K562 (cell line): ENCODE measurements around the gene RAB3C. TPM values are rescaled to one million over a fixed set of nuclear protein-coding genes. Genes with fewer than 3 reads are reported as not detected.

Experiments used
- ATAC-seq: fragments of 200-7000 bp; cut with Tn5 transposase; 3 replicates; pipeline ENCODE4 v1.9.1; 2020; ENCODE audit warnings: moderate library complexity
- BruUV-seq: library from RNA; stranded (reverse); fragments of 400-500 nt; replicated peaks from 2 replicates; lab custom pipeline; 2021; lab: Mats Ljungman, UMichigan
- CTCF ChIA-PET: fragments of 300-600 bp; formaldehyde crosslinking; extraction: SDS; loops from one replicate; lab custom pipeline; 2021; ENCODE audit warnings: low intra/inter-chr PET ratio; lab: Yijun Ruan, JAX
- POLR2A ChIA-PET: fragments of 300-600, 350-650 bp; sonication (Branson Sonifier 250); formaldehyde crosslinking; extraction: SDS; loops from one replicate; lab custom pipeline; 2021; ENCODE audit warnings: antibody characterized with exemption, inconsistent platforms; lab: Yijun Ruan, JAX
- DNase-seq, 4 experiments: peaks; one replicate each; pipeline versions ENCODE4 v3.0.0 to v3.0.0-alpha.2; 2011 to 2018; ENCODE audit warnings: low spot score in 3 of 4, mixed read lengths in 3 of 4; ENCODE audit errors: extremely low read depth in 1 of 4
- FAIRE-seq: peaks from 2 replicates; lab custom pipeline; 2011; peaks lifted over from hg19 to GRCh38; lab: Jason Lieb, UNC
- H2AFZ ChIP-seq: 2 replicates; pipeline ENCODE4 v1.6.0; 2011; ENCODE audit warnings: low read depth, low read length, control low read depth, inconsistent platforms
- H3K27ac ChIP-seq: fragments of 200-600 bp; 3 replicates; pipeline ENCODE4 v1.8.0; 2011; ENCODE audit warnings: low read depth, mild to moderate bottlenecking, control low read depth, inconsistent platforms, low read length, moderate library complexity, mixed read lengths; ENCODE audit errors: extremely low read depth
- H3K27me3 ChIP-seq, 2 experiments: fragments of 300-600 bp in 1 of 2; 2 replicates in 1 of 2; 3 replicates in 1 of 2; pipeline versions ENCODE4 v1.6.0 to v1.8.0; 2011; ENCODE audit warnings: inconsistent platforms in 2 of 2, low read length in 2 of 2, mild to moderate bottlenecking in 1 of 2, mixed read lengths in 1 of 2, moderate library complexity in 1 of 2; ENCODE audit not compliant: control insufficient read depth in 2 of 2, insufficient read depth in 2 of 2
- H3K36me3 ChIP-seq: fragments of 300-600 bp; 3 replicates; pipeline ENCODE4 v1.8.0; 2011; ENCODE audit warnings: mild to moderate bottlenecking, low read length, inconsistent platforms; ENCODE audit not compliant: control insufficient read depth, insufficient read depth
- H3K4me1 ChIP-seq, 2 experiments: fragments of 200-600 bp in 1 of 2; replicated peaks in 1 of 2; 2 replicates in 1 of 2; 3 replicates in 1 of 2; pipeline versions ENCODE4 v1.5.1 to v1.8.0; 2011; ENCODE audit warnings: inconsistent platforms in 2 of 2, low read length in 2 of 2, mild to moderate bottlenecking in 1 of 2, mixed read lengths in 1 of 2, moderate library complexity in 1 of 2; ENCODE audit not compliant: control insufficient read depth in 2 of 2, insufficient read depth in 2 of 2
- H3K4me2 ChIP-seq: 2 replicates; pipeline ENCODE4 v1.6.1; 2011; ENCODE audit warnings: low read length, control low read depth, inconsistent platforms, mixed read lengths; ENCODE audit not compliant: insufficient read depth
- H3K4me3 ChIP-seq: fragments of 200-600 bp; sonication (generic), shearing (Covaris generic); 2 replicates; pipeline ENCODE4 v1.5.1; 2016; ENCODE audit warnings: control low read depth, inconsistent platforms
- H3K79me2 ChIP-seq: fragments of 200-600 bp; 3 replicates; pipeline ENCODE4 v1.8.0; 2011; ENCODE audit warnings: low read length, inconsistent platforms; ENCODE audit not compliant: control insufficient read depth, insufficient read depth
- H3K9ac ChIP-seq, 2 experiments: 2 replicates each; pipeline versions ENCODE4 v1.6.0 to v1.6.1; 2011; ENCODE audit warnings: low read depth in 2 of 2, low read length in 2 of 2, control low read depth in 1 of 2, inconsistent platforms in 1 of 2, mild to moderate bottlenecking in 1 of 2, mixed read lengths in 1 of 2; ENCODE audit not compliant: insufficient read depth in 1 of 2
- H3K9me1 ChIP-seq: one replicate; pipeline ENCODE4 v1.6.0; 2011; ENCODE audit warnings: inconsistent platforms, mild to moderate bottlenecking, low read length, moderate library complexity; ENCODE audit not compliant: control insufficient read depth, insufficient read depth
- H3K9me3 ChIP-seq: replicated peaks from 2 replicates; pipeline ENCODE4 v1.5.1; 2011; ENCODE audit warnings: low read depth, low read length, inconsistent platforms; ENCODE audit not compliant: control insufficient read depth, insufficient read depth
- H4K20me1 ChIP-seq: replicated peaks from 2 replicates; pipeline ENCODE4 v1.6.1; 2011; ENCODE audit warnings: low read length, inconsistent platforms, mixed read lengths; ENCODE audit not compliant: control insufficient read depth, insufficient read depth
- NR2F6 ChIP-seq: fragments of 450-650 bp; formaldehyde crosslinking; IDR thresholded peaks from 2 replicates; pipeline ENCODE4 v1.4.0; 2020; ENCODE audit warnings: mild to moderate bottlenecking
- PHF20 ChIP-seq: fragments of 450-650 bp; IDR thresholded peaks from 2 replicates; pipeline ENCODE4 v1.6.1; 2018; ENCODE audit not compliant: partially characterized antibody
- PRPF4 ChIP-seq: fragments of 200-400 bp; formaldehyde crosslinking; IDR thresholded peaks from one replicate; pipeline ENCODE4 v1.6.1; 2017; ENCODE audit warnings: low read length, low read depth, mild to moderate bottlenecking; ENCODE audit not compliant: insufficient read depth, poor library complexity, severe bottlenecking
- SAFB ChIP-seq: fragments of 200-400 bp; formaldehyde crosslinking; IDR thresholded peaks from 2 replicates; pipeline ENCODE4 v1.6.1; 2017; ENCODE audit warnings: low read depth, low read length, borderline replicate concordance
- SLC30A9 ChIP-seq: fragments of 250-450 bp; sonication (Bioruptor Pico); IDR thresholded peaks from 2 replicates; pipeline ENCODE4 v1.8.0; 2022; ENCODE audit warnings: mild to moderate bottlenecking, moderate library complexity
- SPI1 ChIP-seq: IDR thresholded peaks from 2 replicates; pipeline ENCODE4 v1.6.1; 2011; ENCODE audit warnings: low read depth, low read length, control low read depth, borderline replicate concordance
- YY1 ChIP-seq, 3 experiments: IDR thresholded peaks; 2 replicates each; pipeline ENCODE4 v1.6.1; 2011; ENCODE audit warnings: low read length in 2 of 3, mild to moderate bottlenecking in 2 of 3, moderate library complexity in 2 of 3, borderline replicate concordance in 1 of 3, control low read depth in 1 of 3, low read depth in 1 of 3; ENCODE audit not compliant: insufficient read depth in 3 of 3, insufficient replicate concordance in 2 of 3, control insufficient read depth in 1 of 3, insufficient read length in 1 of 3; ENCODE audit errors: extremely low read depth in 1 of 3
- WGBS: fragments of 100-300 bp; shearing (Covaris generic); methylation state at CpG from one replicate; pipeline ENCODE4 v1.1.6; 2016; ENCODE audit warnings: low coverage, mixed read lengths; ENCODE audit not compliant: insufficient coverage; ENCODE audit errors: missing lambda C conversion rate; 5-methylcytosine and 5-hydroxymethylcytosine counted together
- in situ Hi-C: fragments of 300-500 bp; cut with MboI; formaldehyde crosslinking; loops from 4 replicates; pipeline ENCODE4 v1.15.0; 2018; ENCODE audit warnings: inconsistent platforms, mixed read lengths
- intact Hi-C: fragments of 100-400 bp; cut with micrococcal nuclease; formaldehyde crosslinking; loops from 2 replicates; pipeline ENCODE4 v1.14.2; 2022
- polyA plus RNA-seq, 8 experiments: library from polyadenylated mRNA; depleted of rRNA in 4 of 8; stranded (reverse) in 5 of 8; unstranded in 3 of 8; fragments of >200 nt; fragmentation: Nextera tagmentation in 2 of 8; fragmentation: Illumina TruSeq in 1 of 8; extraction: Ambion mirVana in 2 of 8; extraction: Trizol in 1 of 8; gene quantifications; 2 replicates each; pipeline versions ENCODE4 v1.2.1 to v1.2.3, GENCODE V29; 2011 to 2014; ENCODE audit warnings: inconsistent platforms in 1 of 8, missing spikeins in 1 of 8
- total RNA-seq, 7 experiments: library from RNA; depleted of rRNA in 6 of 7; stranded (reverse); fragments of >200 nt in 6 of 7; fragmentation: Illumina TruSeq in 2 of 7; extraction: Trizol in 2 of 7; gene quantifications; 2 replicates each; pipeline versions ENCODE4 v1.2.1 to v1.2.3, GENCODE V29; 2011 to 2021; ENCODE audit warnings: low replicate concordance in 1 of 7
- TF ChIP-seq, protein P1 (sequence below): fragments of 250-450 bp; sonication (Bioruptor Pico); IDR thresholded peaks from 2 replicates; pipeline ENCODE4 v1.5.0; 2022; ENCODE audit warnings: mild to moderate bottlenecking
- TF ChIP-seq, protein P2 (sequence below): fragments of 250-450 bp; sonication (Bioruptor Pico); IDR thresholded peaks from 2 replicates; pipeline ENCODE4 v1.8.0; 2021; ENCODE audit warnings: moderate library complexity, mild to moderate bottlenecking, inconsistent platforms
- TF ChIP-seq, protein P3 (sequence below): fragments of 450-650 bp; IDR thresholded peaks from 2 replicates; pipeline ENCODE4 v1.7.0; 2016; ENCODE audit warnings: borderline replicate concordance

The RAB3C gene
- total and polyA plus RNA-seq, 9 of the 15 experiments (the other 6 are each of a cell fraction or from before 2014, with no cell fraction given) = not detected

GRCh38 chr5:58718269-58718978 lies 135.5 kb downstream of the RAB3C start:
- H3K4me1 ChIP-seq = no peaks in the 10 kb centered on the region
- no peaks in the 10 kb centered on the region for H3K27me3 ChIP-seq
- no peak overlapping the region for H3K9ac ChIP-seq
- no peak overlapping the region for H3K4me2 ChIP-seq
- POLR2A ChIA-PET = no interaction called here
- ATAC-seq (no peak), DNase-seq (no peak), FAIRE-seq (no peak)
- no peaks in the 10 kb centered on the region for H3K36me3 ChIP-seq
- no peak overlapping the region for H2AFZ ChIP-seq
- BruUV-seq = no TSS peak
- no peaks in the 10 kb centered on the region for H4K20me1 ChIP-seq
- CTCF ChIA-PET = no interaction called here
- H3K79me2 ChIP-seq = no peaks in the 10 kb centered on the region
- no peak overlapping the region for H3K27ac ChIP-seq
- intact Hi-C loops (no loop called here), in situ Hi-C loops (no loop called here)
- WGBS = 0% methylated on average over 2 of the region's 2 CpGs
- no peak overlapping the region for H3K4me3 ChIP-seq
- no peaks in the 10 kb centered on the region for H3K9me1 ChIP-seq
- no peaks in the 10 kb centered on the region for H3K9me3 ChIP-seq
- TF ChIP-seq PRPF4 (no peak), SPI1 (no peak), SLC30A9 (CRISPR knock-in tag) (no peak), YY1 (IDR thresholded peaks at IDR 0.05; ENCODE audit: borderline replicate concordance in 1 of 3, control insufficient read depth in 1 of 3, extremely low read depth in 1 of 3, insufficient read depth in 3 of 3, insufficient read length in 1 of 3, insufficient replicate concordance in 2 of 3, low read depth in 1 of 3, low read length in 2 of 3) (no peak), PHF20 (no peak), NR2F6 (CRISPR knock-in tag) (no peak), SAFB (no peak)
- TF ChIP-seq, protein P1, sequence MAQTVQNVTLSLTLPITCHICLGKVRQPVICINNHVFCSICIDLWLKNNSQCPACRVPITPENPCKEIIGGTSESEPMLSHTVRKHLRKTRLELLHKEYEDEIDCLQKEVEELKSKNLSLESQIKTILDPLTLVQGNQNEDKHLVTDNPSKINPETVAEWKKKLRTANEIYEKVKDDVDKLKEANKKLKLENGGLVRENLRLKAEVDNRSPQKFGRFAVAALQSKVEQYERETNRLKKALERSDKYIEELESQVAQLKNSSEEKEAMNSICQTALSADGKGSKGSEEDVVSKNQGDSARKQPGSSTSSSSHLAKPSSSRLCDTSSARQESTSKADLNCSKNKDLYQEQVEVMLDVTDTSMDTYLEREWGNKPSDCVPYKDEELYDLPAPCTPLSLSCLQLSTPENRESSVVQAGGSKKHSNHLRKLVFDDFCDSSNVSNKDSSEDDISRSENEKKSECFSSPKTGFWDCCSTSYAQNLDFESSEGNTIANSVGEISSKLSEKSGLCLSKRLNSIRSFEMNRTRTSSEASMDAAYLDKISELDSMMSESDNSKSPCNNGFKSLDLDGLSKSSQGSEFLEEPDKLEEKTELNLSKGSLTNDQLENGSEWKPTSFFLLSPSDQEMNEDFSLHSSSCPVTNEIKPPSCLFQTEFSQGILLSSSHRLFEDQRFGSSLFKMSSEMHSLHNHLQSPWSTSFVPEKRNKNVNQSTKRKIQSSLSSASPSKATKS (CRISPR knock-in tag) = no peak
- TF ChIP-seq, protein P2, sequence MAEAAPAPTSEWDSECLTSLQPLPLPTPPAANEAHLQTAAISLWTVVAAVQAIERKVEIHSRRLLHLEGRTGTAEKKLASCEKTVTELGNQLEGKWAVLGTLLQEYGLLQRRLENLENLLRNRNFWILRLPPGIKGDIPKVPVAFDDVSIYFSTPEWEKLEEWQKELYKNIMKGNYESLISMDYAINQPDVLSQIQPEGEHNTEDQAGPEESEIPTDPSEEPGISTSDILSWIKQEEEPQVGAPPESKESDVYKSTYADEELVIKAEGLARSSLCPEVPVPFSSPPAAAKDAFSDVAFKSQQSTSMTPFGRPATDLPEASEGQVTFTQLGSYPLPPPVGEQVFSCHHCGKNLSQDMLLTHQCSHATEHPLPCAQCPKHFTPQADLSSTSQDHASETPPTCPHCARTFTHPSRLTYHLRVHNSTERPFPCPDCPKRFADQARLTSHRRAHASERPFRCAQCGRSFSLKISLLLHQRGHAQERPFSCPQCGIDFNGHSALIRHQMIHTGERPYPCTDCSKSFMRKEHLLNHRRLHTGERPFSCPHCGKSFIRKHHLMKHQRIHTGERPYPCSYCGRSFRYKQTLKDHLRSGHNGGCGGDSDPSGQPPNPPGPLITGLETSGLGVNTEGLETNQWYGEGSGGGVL (CRISPR knock-in tag) = no peak
- TF ChIP-seq, protein P3, sequence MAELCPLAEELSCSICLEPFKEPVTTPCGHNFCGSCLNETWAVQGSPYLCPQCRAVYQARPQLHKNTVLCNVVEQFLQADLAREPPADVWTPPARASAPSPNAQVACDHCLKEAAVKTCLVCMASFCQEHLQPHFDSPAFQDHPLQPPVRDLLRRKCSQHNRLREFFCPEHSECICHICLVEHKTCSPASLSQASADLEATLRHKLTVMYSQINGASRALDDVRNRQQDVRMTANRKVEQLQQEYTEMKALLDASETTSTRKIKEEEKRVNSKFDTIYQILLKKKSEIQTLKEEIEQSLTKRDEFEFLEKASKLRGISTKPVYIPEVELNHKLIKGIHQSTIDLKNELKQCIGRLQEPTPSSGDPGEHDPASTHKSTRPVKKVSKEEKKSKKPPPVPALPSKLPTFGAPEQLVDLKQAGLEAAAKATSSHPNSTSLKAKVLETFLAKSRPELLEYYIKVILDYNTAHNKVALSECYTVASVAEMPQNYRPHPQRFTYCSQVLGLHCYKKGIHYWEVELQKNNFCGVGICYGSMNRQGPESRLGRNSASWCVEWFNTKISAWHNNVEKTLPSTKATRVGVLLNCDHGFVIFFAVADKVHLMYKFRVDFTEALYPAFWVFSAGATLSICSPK = no peak
